ENCODE measurements around the gene LAMA3.

Gene LAMA3

DNA sequence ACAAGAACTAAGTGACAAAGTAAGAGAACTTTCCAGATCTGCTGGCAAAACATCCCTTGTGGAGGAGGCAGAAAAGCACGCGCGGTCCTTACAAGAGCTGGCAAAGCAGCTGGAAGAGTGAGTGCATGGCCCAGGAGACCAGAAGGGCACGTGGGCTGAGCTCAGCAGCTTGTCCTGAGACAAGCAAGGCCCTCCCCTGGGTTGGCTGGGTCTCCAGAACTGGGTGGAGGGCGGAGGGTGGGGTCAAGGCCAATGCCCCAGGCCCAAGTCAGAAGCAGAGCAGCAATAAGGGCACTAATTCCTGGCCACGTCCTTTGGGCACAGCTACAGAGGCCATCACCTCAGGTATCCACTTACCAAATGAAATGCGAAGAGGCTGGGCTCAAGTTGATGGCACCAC is 214.7 kb downstream of the LAMA3 start:
- DNase-seq (ENCODE audit: low spot score): no peak

GRCh38 chr18:23906658-23907057 is 217.4 kb downstream of the LAMA3 start:
- no peak for DNase-seq (ENCODE audit: low spot score)

DNA sequence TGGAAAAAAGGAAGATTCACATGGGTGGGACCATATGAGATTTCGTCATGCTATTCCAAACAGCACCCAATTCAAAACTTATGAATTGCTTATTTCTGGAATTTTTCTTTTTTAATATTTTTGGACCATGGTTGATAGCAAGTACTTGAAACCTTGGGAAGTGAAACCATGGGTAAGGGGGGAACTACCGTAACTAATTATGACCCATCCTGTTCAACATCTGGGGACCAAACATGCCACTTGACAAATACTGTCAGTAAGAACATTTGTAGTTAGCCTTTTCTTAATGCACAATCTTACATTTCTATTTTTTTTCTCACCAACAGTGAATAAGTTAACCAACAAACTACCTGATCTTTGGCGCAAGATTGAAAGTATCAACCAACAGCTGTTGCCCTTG is 219.6 kb downstream of the LAMA3 start:
- DNase-seq (ENCODE audit: low spot score): no peak

GRCh38 chr18:23910032-23910431 is 220.8 kb downstream of the LAMA3 start:
- no peak for DNase-seq (ENCODE audit: low spot score)

DNA sequence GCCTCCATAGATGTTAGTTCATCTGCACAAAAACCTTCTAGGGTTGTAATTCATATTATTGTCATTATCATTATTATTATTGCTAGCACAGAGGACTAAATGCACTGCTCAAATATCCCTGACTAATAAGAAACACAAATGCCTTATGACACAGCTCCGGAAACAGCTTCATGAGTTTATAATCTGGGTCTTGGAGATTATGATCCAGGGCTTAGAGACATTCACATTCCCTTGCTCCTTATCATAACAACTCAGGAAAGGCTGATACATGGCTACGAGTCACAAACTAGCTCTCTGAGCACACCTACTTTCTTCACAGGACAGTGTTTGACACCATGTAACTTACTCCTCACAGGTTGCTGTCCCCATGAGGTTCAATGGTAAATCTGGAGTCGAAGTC is 223.1 kb downstream of the LAMA3 start:
- no peak for DNase-seq (ENCODE audit: low spot score)

DNA sequence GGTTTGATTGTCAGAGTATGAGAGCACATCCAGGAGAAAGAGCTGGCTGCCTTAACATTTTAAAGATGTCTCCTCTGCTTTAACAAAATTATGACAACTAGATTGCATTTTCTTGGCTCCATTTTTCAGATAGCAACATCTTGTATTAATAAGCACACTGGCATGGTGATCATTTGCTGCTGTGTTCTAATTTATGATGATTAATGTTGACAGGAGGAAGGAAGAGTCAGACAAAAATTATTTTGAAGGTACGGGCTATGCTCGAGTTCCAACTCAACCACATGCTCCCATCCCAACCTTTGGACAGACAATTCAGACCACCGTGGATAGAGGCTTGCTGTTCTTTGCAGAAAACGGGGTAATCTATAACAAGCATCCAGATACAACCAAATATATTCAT is 227.1 kb downstream of the LAMA3 start:
- no peak for DNase-seq (ENCODE audit: low spot score)

DNA sequence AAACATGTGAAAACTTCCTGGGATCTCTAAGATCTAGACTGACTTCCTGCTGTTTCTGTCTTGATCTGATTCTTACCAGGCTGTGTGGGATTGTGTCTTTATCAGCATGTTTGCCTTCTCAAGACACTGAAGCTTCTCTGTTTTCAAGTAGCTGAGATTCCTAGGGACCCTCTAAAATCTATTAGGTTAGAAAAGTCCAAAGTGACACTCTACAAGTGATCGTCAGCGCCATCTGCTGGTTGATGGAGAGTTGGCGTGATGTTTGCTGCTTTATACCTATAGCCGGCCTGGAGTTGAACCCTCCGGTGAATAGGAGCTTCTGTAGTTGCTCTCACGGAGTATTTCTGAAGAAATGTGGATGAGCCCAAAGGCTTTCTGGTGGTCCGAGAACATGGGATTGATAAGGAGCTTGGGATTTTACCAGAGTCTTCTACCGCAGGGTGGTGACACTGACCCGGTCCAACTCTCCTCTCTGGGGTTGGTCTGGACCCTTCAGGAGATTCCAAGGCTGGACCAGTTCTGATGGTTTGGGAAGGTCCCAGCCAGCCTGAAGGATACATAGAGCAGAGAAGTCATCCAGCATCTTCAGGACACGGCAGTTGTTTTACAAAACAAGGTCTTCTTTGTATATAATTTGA is 229.3 kb downstream of the LAMA3 start:
- DNase-seq (ENCODE audit: low spot score): peak; percentile 67

DNA sequence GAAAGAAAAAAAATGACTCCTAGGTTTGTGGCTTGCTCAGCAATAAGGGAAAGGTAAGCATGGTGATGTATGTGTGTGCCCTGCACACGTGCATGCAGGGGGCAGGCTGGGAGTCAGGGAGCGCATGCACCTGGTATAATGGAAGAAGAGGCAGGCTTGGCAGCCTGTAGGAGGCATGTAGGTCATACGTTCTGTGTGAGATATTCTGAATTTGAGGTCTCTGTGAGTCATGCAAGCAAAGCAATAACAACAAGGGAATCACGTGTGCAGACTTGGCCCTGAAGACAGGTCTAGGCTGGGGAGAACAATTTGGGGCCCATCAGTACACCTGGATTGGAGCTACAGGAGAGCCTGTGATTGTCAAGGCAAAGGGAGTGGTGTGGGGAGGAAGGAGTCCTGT is 230.8 kb downstream of the LAMA3 start:
- DNase-seq (ENCODE audit: low spot score): no peak

DNA sequence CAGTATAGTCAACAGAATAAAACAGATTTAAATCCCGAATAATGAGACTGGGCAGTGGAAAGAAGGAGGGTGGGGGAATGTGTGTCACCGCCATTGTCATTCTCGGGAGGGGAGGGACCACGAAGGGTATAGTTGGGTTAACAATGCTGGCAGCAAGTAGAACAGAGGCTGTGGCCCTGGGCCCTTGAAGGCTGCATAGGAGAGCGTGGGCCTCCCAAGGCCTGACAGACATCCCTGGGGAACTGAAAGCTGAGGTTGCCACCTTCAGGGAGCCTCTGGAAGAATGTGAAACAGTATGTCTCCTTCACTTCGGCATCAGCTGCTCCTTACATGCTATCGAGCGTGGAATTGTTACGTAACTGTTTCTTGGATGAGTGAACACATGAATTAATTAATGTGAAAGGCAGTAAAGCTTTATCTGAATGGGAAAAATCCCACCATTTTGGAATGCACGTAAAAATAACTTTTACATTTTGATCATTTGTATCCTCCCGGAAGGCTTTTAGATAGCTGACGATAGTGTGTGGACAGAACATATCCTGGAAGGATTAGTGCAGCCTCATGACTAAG is 232.5 kb downstream of the LAMA3 start:
- DNase-seq (ENCODE audit: low spot score): no peak

- no peak for DNase-seq (ENCODE audit: low spot score)
Observed at GRCh38 chr18:23922939-23923338, 233.7 kb downstream of the LAMA3 start.

- peak; percentile 90 for DNase-seq (ENCODE audit: low spot score)
Observed at GRCh38 chr18:23924813-23925212, 235.6 kb downstream of the LAMA3 start.

DNA sequence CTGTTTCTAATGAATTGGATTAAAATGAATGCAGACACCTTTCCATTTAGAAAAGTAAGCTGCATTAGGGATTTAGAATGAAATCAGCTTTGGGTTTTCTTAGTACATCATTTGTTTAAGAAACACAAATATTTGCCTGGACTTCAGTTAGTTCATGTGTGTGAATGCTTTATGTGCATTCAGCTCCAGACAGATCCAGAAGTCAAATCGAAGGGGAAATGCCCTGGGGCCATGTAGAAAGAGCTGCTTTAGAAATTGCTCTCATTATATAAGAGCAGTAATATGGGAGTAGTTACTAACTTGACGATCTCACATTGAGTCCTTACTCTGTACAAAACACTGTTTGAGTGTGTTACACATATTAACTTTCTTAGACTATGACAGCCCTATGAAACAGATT is 237.3 kb downstream of the LAMA3 start:
- no peak for DNase-seq (ENCODE audit: low spot score)

DNA sequence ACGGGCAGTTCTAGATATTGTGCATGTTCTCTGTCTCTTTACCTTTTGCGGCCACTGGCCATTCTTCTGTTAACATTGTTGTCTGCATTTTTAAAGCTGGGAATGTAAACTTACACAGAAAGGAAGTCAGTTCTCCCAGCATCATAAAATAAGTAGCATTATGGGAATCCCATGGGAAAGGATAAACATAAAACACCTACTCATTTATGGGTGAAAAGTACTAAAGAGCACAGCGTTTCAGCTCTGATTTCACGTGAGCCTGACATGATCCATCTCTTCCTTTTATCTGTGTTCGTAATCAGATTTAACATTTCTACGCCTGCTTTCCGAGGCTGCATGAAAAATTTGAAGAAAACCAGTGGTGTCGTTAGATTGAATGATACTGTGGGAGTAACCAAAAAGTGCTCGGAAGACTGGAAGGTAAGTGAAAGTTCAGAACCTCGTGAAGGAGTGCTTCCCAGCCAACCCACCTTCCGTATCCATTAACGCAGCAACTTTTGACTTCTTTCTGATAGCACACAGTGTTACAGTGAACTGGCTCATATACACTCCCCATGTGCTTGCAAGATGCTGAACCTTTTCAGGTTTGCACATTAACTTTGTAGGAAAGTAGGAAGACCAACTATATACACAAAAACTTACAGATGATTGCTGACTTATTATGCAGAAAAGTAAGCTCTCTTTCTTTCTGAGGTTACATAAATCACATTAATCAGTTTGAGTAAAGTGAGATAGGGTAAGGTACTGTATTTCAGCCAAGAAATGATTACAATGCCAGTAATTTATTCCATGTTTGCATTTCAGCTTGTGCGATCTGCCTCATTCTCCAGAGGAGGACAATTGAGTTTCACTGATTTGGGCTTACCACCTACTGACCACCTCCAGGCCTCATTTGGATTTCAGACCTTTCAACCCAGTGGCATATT is 238.8 kb downstream of the LAMA3 start:
- DNase-seq (ENCODE audit: low spot score): no peak

- DNase-seq (ENCODE audit: low spot score): no peak
Observed at GRCh38 chr18:23929362-23929930, 240.2 kb downstream of the LAMA3 start.

DNA sequence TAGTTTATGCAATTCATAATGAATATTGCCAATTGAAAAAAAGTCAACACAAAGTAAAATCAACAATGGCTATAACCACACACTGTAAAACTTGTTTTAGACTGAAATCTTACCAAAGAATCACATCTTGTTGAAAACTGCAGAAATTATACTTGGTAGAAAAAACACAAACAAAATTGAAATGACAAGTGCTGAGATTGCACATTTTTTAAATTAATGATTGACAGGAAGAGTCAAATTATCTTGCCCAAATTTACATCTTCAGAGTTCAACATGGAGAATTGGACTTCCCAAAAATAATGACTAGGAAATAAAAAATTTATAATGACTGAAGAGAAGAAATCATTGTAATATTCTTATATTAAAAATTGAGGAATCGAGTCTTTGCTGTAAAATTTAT is 240.7 kb downstream of the LAMA3 start:
- no peak for DNase-seq (ENCODE audit: low spot score)

DNA sequence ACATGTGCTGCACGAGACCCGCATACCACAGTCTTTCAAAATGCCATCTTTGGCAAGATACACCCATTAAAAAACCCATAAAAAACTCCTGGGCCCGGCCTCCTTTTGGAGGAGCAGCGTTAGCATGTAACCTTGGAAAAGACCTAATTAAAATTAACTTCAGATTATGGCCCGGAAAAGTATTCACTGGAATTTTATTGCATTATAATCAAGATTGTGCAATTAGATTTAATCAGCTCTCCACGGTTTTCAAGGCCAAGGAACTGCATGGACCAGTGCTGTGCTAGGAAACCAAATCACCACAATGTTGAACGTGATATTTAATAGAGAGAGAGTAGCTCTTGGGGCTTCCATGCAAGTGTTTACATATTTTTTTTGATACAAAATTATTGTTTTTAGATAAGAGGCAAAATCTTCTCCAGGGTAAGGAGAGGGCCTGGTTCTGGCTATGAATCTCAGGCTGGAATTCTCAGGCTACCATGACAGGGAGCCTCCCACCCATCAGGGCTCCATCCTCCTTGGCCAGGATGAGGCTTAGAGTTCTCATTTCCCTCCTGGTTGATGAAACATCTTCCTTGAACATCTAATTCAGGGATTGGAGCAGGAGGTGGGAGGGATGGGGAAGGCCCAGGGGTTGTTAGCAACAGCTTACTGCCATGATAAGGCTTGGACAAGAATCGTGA is 243.3 kb downstream of the LAMA3 start:
- peak; percentile 57 for DNase-seq (ENCODE audit: low spot score)

DNA sequence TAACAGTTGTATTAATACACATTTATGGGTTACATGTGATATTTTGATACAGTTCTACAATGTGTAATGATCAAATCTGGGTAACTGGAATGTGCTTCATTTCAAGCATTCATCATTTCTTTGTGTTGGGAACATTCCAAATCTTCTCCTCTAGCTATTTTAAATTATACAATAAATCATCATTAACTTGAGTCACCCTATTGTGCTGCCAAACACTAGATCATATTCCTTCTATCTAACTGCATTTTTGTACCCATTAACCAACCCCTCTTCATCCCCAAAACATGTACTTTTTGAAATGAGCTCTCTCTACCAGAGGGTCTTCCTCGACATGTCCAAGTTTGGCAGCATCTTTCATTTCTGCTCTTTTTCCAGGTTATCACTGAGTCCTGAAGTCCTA is 244.2 kb downstream of the LAMA3 start:
- DNase-seq (ENCODE audit: low spot score): no peak

DNA sequence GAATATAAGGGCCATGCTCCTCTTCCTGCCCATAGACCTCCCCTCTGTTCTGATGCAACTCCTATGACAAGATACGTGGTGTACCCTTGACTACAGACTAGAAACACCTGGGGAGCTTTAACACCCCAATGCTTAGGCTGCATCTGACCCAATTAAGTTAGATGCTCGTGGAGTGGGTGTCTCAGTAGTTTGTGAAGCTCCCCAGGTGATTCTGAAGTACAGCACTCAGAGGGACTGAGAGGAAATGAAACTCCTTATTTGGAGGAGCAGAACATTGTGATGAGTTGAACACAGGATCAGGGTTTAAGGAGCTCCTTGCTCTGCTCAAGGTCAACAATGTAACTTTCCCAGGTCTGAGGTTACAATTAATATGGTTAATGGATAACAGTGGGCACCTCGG is 245.0 kb downstream of the LAMA3 start:
- no peak for DNase-seq (ENCODE audit: low spot score)

- no peak for DNase-seq (ENCODE audit: low spot score)
Observed at GRCh38 chr18:23934863-23935262, 245.6 kb downstream of the LAMA3 start.

GRCh38 chr18:23935804-23936203 is 246.6 kb downstream of the LAMA3 start:
- no peak for DNase-seq (ENCODE audit: low spot score)

GRCh38 chr18:23936381-23936958 is 247.2 kb downstream of the LAMA3 start:
- DNase-seq (ENCODE audit: low spot score): no peak

All from AG20443 (cell line).